ENCODE data around the gene BOLL.

- TF ChIP-seq ZFP3 (CRISPR knock-in tag; IDR thresholded peaks at IDR 0.05) (no peak), TCF4 (CRISPR knock-in tag; IDR thresholded peaks at IDR 0.05; ENCODE audit: borderline replicate concordance) (no peak), ARNTL (CRISPR knock-in tag; IDR thresholded peaks at IDR 0.05; ENCODE audit: borderline replicate concordance, low read depth) (no peak), ESRRG (CRISPR knock-in tag; IDR thresholded peaks at IDR 0.05) (no peak), ZFP30 (CRISPR knock-in tag; IDR thresholded peaks at IDR 0.05) (no peak), RARB (CRISPR knock-in tag; IDR thresholded peaks at IDR 0.05) (no peak), ZC3H10 (CRISPR knock-in tag; IDR thresholded peaks at IDR 0.05) (no peak), CREB5 (CRISPR knock-in tag; IDR thresholded peaks at IDR 0.05; ENCODE audit: low read depth) (no peak), PATZ1 (CRISPR knock-in tag; IDR thresholded peaks at IDR 0.05; ENCODE audit: borderline replicate concordance) (no peak), CSDC2 (CRISPR knock-in tag; IDR thresholded peaks at IDR 0.05) (no peak), TOX (CRISPR knock-in tag; IDR thresholded peaks at IDR 0.05; ENCODE audit: borderline replicate concordance) (no peak), ZNF70 (CRISPR knock-in tag; IDR thresholded peaks at IDR 0.05) (no peak)
Observed at GRCh38 chr2:197677483-197677882, 107.6 kb downstream of the BOLL start.

All from SK-N-SH treated with all-trans-retinoic acid at 6 μM for 48 hours (cell line).